BLaER1 treated with 17β-estradiol and CSF1 and Interleukin-3, amounts not matched to agents 10 nM and 100 nM (cell line): ENCODE results near the gene XRCC5.

Experiments
- H3K27ac ChIP-seq, 11 experiments: shearing (Covaris generic); formaldehyde crosslinking; 2 replicates each; pipeline ENCODE4 v1.8.1; 2022
- H3K27me3 ChIP-seq, 11 experiments: shearing (Covaris generic); formaldehyde crosslinking; 2 replicates each; pipeline ENCODE4 v1.8.1; 2022
- H3K36me3 ChIP-seq, 11 experiments: shearing (Covaris generic); formaldehyde crosslinking; 2 replicates each; pipeline ENCODE4 v1.8.1; 2022
- H3K4me1 ChIP-seq, 10 experiments: shearing (Covaris generic); formaldehyde crosslinking; 2 replicates each; pipeline ENCODE4 v1.8.1; 2022
- H3K4me2 ChIP-seq, 11 experiments: shearing (Covaris generic); formaldehyde crosslinking; 2 replicates each; pipeline ENCODE4 v1.8.1; 2022
- H3K4me3 ChIP-seq, 10 experiments: shearing (Covaris generic); formaldehyde crosslinking; 2 replicates each; pipeline ENCODE4 v1.8.1; 2022
- H3K9ac ChIP-seq, 11 experiments: shearing (Covaris generic); formaldehyde crosslinking; 2 replicates each; pipeline ENCODE4 v1.8.1; 2022
- H3K9me3 ChIP-seq, 11 experiments: shearing (Covaris generic); formaldehyde crosslinking; replicated peaks in 1 of 11; 2 replicates each; pipeline ENCODE4 v1.8.1; 2022
- H4K20me1 ChIP-seq, 11 experiments: shearing (Covaris generic); formaldehyde crosslinking; 2 replicates each; pipeline ENCODE4 v1.8.1; 2022
- Cebpa-rat ChIP-seq, 11 experiments: shearing (Covaris generic); IDR thresholded peaks; 2 replicates each; pipeline ENCODE4 v1.8.1; 2022

XRCC5 gene

DNA sequence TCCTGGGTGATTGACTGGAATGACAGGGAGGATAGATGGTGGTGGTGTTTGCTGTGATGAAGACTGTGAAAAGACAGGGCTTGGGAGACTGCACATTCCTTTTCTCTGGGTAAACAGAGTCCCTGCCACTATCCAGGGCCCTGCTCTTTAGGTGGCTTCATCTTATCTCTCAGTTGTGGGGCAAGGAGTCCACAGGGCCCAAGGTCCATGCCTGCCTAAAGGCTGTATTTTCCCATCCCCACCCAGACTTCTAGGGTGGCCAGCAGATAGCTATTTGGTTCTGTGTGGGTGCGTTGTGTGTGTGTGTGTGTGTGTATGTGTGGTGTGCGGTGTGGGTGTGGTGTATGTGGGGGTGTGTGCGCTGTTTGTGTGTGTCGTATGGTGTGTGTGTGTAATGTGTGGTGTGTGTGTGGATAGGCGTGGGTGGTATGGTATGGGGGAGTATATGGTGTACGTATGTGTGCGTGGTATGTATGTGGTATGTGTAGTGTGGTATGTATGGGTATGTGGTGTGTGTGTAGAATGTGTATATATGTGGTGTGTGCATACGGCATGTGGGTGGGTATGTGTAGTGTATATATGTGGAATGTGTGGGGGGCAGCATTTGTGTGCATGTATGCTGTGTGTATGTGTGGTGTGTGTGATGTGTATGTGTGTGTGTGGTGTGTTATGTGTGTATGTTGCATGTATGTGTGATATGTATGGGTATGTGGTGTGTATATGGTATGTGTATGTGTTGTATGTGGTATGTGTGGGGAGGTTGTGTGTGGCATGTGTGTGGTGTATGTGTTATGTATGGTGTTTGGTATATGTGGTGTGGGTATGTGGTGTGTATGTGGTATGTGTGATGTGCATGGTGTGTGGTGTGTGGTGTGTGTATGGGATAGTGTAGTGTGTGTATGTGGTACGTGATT is 10.5 kb upstream of the XRCC5 start:
- Histone ChIP-seq H3K27me3 (no peaks in the 10 kb centered on the region), H3K27ac (no peak overlapping the region), H3K4me2 (no peak overlapping the region), H3K36me3 (no peaks in the 10 kb centered on the region), H4K20me1 (no peaks in the 10 kb centered on the region), H3K9ac (no peak overlapping the region), H3K4me1 (no peaks in the 10 kb centered on the region), H3K9me3 (peaks cover 0 to 6% (median 0%) of the 10 kb centered on the region in 11 experiments; a peak in 1 of 22 replicates), H3K4me3 (no peak overlapping the region)
- no peak for TF ChIP-seq Cebpa-rat (IDR thresholded peaks at IDR 0.05)

DNA sequence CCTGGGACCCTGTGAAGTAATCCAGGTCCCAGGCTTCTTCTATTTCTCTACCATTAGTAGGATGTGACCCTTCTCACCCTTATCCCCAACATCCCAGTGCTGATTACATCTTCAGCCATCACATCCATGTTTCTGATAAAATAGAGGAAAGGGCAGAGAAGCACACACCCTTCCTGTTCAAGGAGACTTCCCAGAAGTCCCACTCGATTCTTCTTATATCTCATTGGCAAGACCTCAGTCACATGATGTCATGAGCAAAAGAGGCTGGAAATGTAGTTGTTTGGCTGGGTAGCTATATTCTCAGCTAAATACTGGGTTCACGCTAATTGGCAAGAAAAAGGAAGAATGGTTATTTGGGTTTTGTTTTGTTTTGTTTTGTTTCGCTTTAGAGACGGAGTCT is 8.0 kb upstream of the XRCC5 start:
- H3K4me1 ChIP-seq, result no peaks in the 10 kb centered on the region
- no peak overlapping the region for H3K9ac ChIP-seq
- TF ChIP-seq Cebpa-rat (IDR thresholded peaks at IDR 0.05), result no peak
- H3K4me3 ChIP-seq, result no peak overlapping the region
- H3K9me3 ChIP-seq, result peaks cover 0 to 6% (median 0%) of the 10 kb centered on the region in 11 experiments; a peak in 1 of 22 replicates
- H3K27me3 ChIP-seq, result no peaks in the 10 kb centered on the region
- H3K4me2 ChIP-seq, result no peak overlapping the region
- H3K36me3 ChIP-seq, result no peaks in the 10 kb centered on the region
- H4K20me1 ChIP-seq, result no peaks in the 10 kb centered on the region
- no peak overlapping the region for H3K27ac ChIP-seq

DNA sequence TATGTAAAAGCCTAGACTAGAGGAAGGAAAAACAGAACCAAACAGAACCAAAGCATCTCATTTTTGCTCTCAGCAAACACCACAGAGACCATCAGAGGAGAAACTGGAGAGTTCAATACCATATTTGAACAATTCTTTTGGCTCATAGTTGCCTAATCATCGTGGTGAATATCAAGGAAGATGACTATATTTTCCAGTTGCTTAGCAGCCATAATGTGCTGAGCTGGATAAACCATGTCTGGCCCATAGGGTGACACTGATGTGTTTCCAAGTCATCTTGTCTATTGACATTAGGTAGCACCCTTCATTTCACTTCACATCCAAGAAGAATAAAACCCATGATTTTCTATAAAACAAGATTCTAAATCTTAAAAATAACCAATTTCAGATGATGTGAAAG is 5.9 kb upstream of the XRCC5 start:
- H3K9ac ChIP-seq, result no peak overlapping the region
- H3K4me3 ChIP-seq, result no peak overlapping the region
- no peaks in the 10 kb centered on the region for H3K36me3 ChIP-seq
- no peaks in the 10 kb centered on the region for H4K20me1 ChIP-seq
- H3K4me1 ChIP-seq, result peaks cover 0 to 4% (median 1%) of the 10 kb centered on the region in 10 experiments; a peak in 13 of 20 replicates
- TF ChIP-seq Cebpa-rat (IDR thresholded peaks at IDR 0.05), result no peak
- H3K4me2 ChIP-seq, result no peak overlapping the region
- peaks cover 0 to 6% (median 0%) of the 10 kb centered on the region in 11 experiments; a peak in 1 of 22 replicates for H3K9me3 ChIP-seq
- no peak overlapping the region for H3K27ac ChIP-seq
- H3K27me3 ChIP-seq, result no peaks in the 10 kb centered on the region

DNA sequence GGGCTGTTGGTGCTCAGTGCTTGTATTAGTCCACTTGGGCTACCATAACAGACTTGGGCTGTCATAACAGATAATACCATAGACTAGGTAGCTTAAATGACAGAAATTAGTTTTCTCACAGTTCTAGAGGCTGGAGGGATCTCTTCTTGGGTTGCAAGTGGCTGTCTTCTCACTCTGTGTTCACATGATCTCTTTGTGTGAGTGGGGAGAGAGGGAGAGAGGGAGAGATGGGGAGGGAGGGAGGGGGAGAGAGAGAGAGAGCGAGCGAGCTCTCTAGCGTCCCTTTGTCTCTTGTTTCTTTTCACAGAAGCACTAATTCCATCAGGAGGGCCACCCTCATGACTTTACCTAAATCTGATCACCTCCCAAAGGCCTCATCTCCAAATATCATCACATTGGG is 4.5 kb upstream of the XRCC5 start:
- Histone ChIP-seq H3K4me1 (peaks cover 4 to 8% (median 6%) of the 10 kb centered on the region in 10 experiments; a peak in 16 of 20 replicates), H3K27ac (no peak overlapping the region), H3K27me3 (no peaks in the 10 kb centered on the region), H3K9ac (no peak overlapping the region), H3K4me3 (no peak overlapping the region), H4K20me1 (no peaks in the 10 kb centered on the region), H3K36me3 (no peaks in the 10 kb centered on the region), H3K4me2 (no peak overlapping the region), H3K9me3 (0 out of 22 replicates have a peak, but pooled peaks cover 0 to 2% (median 0%) of the 10 kb centered on the region in 11 experiments)
- TF ChIP-seq Cebpa-rat (IDR thresholded peaks at IDR 0.05), result no peak

DNA sequence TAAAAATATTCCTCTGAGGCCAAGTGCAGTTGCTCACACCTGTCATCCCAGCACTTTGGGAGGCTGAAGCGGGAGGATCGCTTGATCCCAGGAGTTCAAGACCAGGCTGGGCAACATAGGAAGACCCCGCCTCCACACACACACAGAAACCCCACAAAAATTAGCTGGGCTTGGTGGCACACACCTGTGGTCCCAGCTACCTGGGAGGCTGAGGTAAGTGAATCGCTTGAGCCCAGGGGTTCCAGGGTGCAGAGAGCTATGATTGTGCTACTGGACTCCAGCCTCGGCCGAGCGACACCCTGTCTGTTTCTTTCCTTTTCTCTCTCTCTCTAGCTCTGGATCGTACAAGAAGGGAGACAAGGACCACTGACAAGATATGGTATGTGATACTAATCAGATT is 1.8 kb upstream of the XRCC5 start:
- Histone ChIP-seq H3K4me3 (no peak overlapping the region), H3K36me3 (peaks cover 18 to 22% (median 20%) of the 10 kb centered on the region in 11 experiments), H4K20me1 (peaks cover 9 to 22% (median 19%) of the 10 kb centered on the region in 11 experiments; a peak in 19 of 22 replicates), H3K9ac (no peak overlapping the region), H3K27me3 (no peaks in the 10 kb centered on the region), H3K4me1 (peaks cover 20 to 27% (median 25%) of the 10 kb centered on the region in 10 experiments), H3K27ac (no peak overlapping the region; a peak in 1 of 22 replicates), H3K9me3 (no peaks in the 10 kb centered on the region), H3K4me2 (no peak overlapping the region)
- TF ChIP-seq Cebpa-rat (IDR thresholded peaks at IDR 0.05), result no peak

DNA sequence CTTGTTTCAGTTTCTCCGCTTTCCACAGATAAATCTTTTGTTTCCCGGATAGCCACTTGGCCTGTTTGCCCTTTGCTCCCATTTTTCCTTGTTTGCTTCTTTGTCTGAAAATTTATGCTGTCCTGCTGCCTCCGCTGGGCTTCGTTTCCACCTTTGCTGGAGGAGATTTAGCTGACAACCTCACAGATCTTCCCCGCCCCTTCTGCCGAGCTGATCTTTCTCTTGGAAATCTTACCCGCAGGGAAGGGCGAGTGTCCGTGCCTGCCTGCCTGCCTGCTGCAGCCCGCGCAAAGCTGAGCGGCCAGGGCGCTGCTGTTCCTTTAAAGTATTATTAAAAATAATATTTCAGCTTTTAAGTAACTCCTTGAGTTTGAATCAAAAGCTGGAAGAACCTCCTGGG is 1.4 kb upstream of the XRCC5 start:
- Histone ChIP-seq H3K27ac (no peak overlapping the region; a peak in 1 of 22 replicates), H3K36me3 (peaks cover 23 to 26% (median 24%) of the 10 kb centered on the region in 11 experiments), H3K4me1 (peaks cover 25 to 32% (median 30%) of the 10 kb centered on the region in 10 experiments), H3K9me3 (no peaks in the 10 kb centered on the region), H4K20me1 (peaks cover 10 to 26% (median 24%) of the 10 kb centered on the region in 11 experiments; a peak in 19 of 22 replicates), H3K27me3 (no peaks in the 10 kb centered on the region), H3K4me2 (peak overlapping the region in 1 of 11 experiments; percentile 67; a peak in 1 of 22 replicates), H3K9ac (no peak overlapping the region), H3K4me3 (no peak overlapping the region)
- TF ChIP-seq Cebpa-rat (IDR thresholded peaks at IDR 0.05), result no peak

DNA sequence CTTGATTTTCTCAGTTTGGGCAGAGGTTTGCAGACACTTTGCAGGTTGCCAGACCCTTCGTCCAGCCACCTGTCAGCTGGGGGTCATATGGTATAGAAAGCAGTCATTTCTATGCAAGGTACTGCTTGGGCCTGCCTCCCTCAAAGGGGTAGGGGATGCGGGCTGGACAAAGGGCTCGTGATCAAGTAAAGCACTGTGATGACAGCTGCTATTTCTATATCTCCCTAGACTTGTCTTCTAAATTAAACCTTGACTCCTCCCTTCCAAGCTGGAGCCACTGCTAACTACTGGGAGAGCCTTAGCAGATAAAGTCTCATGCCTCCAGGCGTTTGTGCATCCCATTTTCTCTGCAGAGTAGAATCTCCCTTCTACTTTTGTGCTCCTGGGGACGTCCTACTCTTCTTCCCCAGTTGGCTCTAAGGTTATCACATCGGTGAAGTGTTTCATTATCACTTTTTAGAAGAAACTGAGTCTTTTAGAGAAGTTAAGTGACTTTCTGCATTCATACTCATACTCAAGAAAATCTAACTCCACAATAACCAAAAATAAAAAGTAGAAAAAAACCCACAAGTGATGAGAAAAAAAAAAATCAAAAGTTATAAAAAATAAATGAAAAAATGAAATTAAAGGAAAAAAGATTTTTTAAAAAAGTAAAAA is 710 bp upstream of the XRCC5 start:
- H3K27me3 ChIP-seq, result no peaks in the 10 kb centered on the region
- peaks cover 13 to 33% (median 30%) of the 10 kb centered on the region in 11 experiments; a peak in 19 of 22 replicates for H4K20me1 ChIP-seq
- peak overlapping the region in 9 of 10 experiments; percentile 17 to 93 (median 72); a peak in 18 of 20 replicates for H3K4me3 ChIP-seq
- H3K36me3 ChIP-seq, result peaks cover 29 to 33% (median 31%) of the 10 kb centered on the region in 11 experiments
- peak overlapping the region; percentile 65 to 99 (median 99); a peak in 21 of 22 replicates for H3K27ac ChIP-seq
- H3K9me3 ChIP-seq, result no peaks in the 10 kb centered on the region
- H3K4me2 ChIP-seq, result peak overlapping the region; percentile 55 to 89 (median 67)
- no peak for TF ChIP-seq Cebpa-rat (IDR thresholded peaks at IDR 0.05)
- H3K9ac ChIP-seq, result peak overlapping the region; percentile 83 to 100 (median 98)
- H3K4me1 ChIP-seq, result peaks cover 31 to 39% (median 36%) of the 10 kb centered on the region in 10 experiments

DNA sequence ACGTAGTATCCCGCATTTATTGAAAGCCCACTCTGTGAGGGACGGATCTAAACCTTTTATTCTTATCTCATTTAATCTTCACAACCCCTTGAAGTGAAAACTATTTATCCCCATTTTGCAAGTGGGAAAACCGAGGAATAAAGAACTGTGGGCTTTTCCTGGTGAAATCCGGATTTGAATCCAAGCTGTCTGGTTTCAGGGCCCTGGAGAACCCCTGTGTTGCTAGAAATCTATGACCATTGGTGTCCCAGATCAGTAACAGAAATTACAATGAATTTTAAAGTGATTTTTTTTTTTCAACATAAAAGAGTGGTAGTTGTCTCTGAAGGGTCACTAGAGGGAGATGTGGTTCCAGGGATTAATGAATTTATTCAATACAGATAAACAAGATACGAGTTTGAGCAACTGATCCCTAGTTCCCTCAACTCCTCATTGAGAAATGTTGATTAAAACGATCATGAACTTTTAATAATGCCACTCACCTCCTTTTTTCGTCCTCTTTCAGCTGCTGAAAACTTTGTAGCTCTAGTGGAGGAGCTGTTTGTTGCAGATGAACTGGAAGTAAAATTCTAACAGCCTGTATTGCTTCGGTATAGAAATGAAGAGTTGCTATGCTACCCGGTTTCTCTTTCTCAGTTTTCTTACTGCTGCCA is 940 bp downstream of the XRCC5 start:
- Histone ChIP-seq H3K9ac (peak overlapping the region; percentile 92 to 100 (median 98)), H3K4me2 (peak overlapping the region; percentile 70 to 99 (median 84)), H3K9me3 (no peaks in the 10 kb centered on the region), H3K27ac (peak overlapping the region; percentile 87 to 99 (median 99)), H3K4me1 (peaks cover 43 to 52% (median 48%) of the 10 kb centered on the region in 10 experiments), H3K27me3 (no peaks in the 10 kb centered on the region), H4K20me1 (peaks cover 13 to 45% (median 39%) of the 10 kb centered on the region in 11 experiments; a peak in 19 of 22 replicates), H3K36me3 (peaks cover 41 to 44% (median 42%) of the 10 kb centered on the region in 11 experiments), H3K4me3 (peak overlapping the region; percentile 72 to 93 (median 85))
- TF ChIP-seq Cebpa-rat (IDR thresholded peaks at IDR 0.05), result no peak
